ENCODE results near the gene ZWILCH.
"Not testable (repeated sequence)": the region's sequence is repeated elsewhere in the genome, so short reads cannot be mapped to it uniquely, and the experiment has no call there.

The ZWILCH gene

GRCh38 chr15:66489179-66489791, 15.8 kb upstream of the ZWILCH start:
- DNase-seq = no peak

GRCh38 chr15:66491846-66492245, 13.3 kb upstream of the ZWILCH start:
- DNase-seq = no peak

- DNase-seq = no peak
Measured at GRCh38 chr15:66494262-66494661, 10.9 kb upstream of the ZWILCH start.

- no peak for DNase-seq
Measured at GRCh38 chr15:66496951-66497501, 8.1 kb upstream of the ZWILCH start.

- peak; percentile 93 for DNase-seq
Measured at GRCh38 chr15:66497502-66498455, 7.3 kb upstream of the ZWILCH start, which contains the start of gene SNAPC5. SNAPC5 (minus strand) TSS chr15:66497762; CDS start chr15:66497731, 31 bp downstream.

GRCh38 chr15:66498501-66499386, 6.4 kb upstream of the ZWILCH start:
- no peak for DNase-seq

- not testable (repeated sequence) for DNase-seq
Measured at GRCh38 chr15:66500346-66500745, 4.8 kb upstream of the ZWILCH start.

- DNase-seq = no peak
Measured at GRCh38 chr15:66502491-66502890, 2.6 kb upstream of the ZWILCH start.

GRCh38 chr15:66503041-66503648, 2.0 kb upstream of the ZWILCH start:
- not testable (repeated sequence) for DNase-seq

- DNase-seq = no peak
Measured at GRCh38 chr15:66503780-66504562, 1.2 kb upstream of the ZWILCH start.

GRCh38 chr15:66505430-66505811, 295 bp downstream of the ZWILCH start:
- no peak for DNase-seq

- DNase-seq = no peak
Measured at GRCh38 chr15:66505818-66506217, 692 bp downstream of the ZWILCH start.

GRCh38 chr15:66508293-66508883, 3.3 kb downstream of the ZWILCH start:
- no peak for DNase-seq

- DNase-seq = no peak
Measured at GRCh38 chr15:66514586-66514985, 9.5 kb downstream of the ZWILCH start.

GRCh38 chr15:66515901-66516322, 10.8 kb downstream of the ZWILCH start:
- no peak for DNase-seq

GRCh38 chr15:66523926-66524325, 18.8 kb downstream of the ZWILCH start:
- no peak for DNase-seq

GRCh38 chr15:66524838-66525237, 19.7 kb downstream of the ZWILCH start:
- peak; percentile 7 for DNase-seq

- DNase-seq = no peak
Measured at GRCh38 chr15:66535056-66535455, 29.9 kb downstream of the ZWILCH start.

- DNase-seq = no peak
Measured at GRCh38 chr15:66542896-66543295, 37.8 kb downstream of the ZWILCH start.

- DNase-seq = no peak
Measured at GRCh38 chr15:66545255-66545654, 40.1 kb downstream of the ZWILCH start.

- no peak for DNase-seq
Measured at GRCh38 chr15:66555685-66556084, 50.6 kb downstream of the ZWILCH start.
